HCT116 (cell line): Measurements from ENCODE around the gene IRF4.

Experiments used
- ATF3 ChIP-seq: IDR thresholded peaks from 2 replicates; pipeline ENCODE4 v1.6.1; 2012
- CEBPB ChIP-seq: IDR thresholded peaks from 2 replicates; pipeline ENCODE4 v1.6.1; 2012; ENCODE audit warnings: low read depth
- CTCF ChIP-seq, 3 experiments: fragments of 200-600 bp in 1 of 3; sonication (generic) in 1 of 3; IDR thresholded peaks in 2 of 3; conservative IDR thresholded peaks in 1 of 3; 2 replicates each; pipeline ENCODE4 v1.5.1; 2012 to 2017; ENCODE audit warnings: low read depth in 2 of 3, low read length in 2 of 3, antibody characterized with exemption in 1 of 3, borderline replicate concordance in 1 of 3, control low read depth in 1 of 3, mild to moderate bottlenecking in 1 of 3, mixed read lengths in 1 of 3, mixed run types in 1 of 3, moderate library complexity in 1 of 3; ENCODE audit not compliant: insufficient read depth in 1 of 3
- EGR1 ChIP-seq: IDR thresholded peaks from 2 replicates; pipeline ENCODE4 v1.6.1; 2012; ENCODE audit warnings: low read depth
- EZH2 ChIP-seq: fragments of 200-600 bp; sonication (generic); IDR thresholded peaks from 2 replicates; pipeline ENCODE4 v1.6.1; 2017; ENCODE audit warnings: antibody characterized with exemption, mixed run types
- EZH2phosphoT487 ChIP-seq: fragments of 200-600 bp; IDR thresholded peaks from 2 replicates; pipeline ENCODE4 v1.6.1; 2018; ENCODE audit warnings: antibody characterized with exemption, borderline replicate concordance
- FOSL1 ChIP-seq: IDR thresholded peaks from 2 replicates; pipeline ENCODE4 v1.6.1; 2012; ENCODE audit warnings: low read depth
- POLR2A ChIP-seq: IDR thresholded peaks from 2 replicates; pipeline ENCODE4 v1.7.0; 2011; ENCODE audit warnings: borderline replicate concordance; ENCODE audit not compliant: insufficient read depth, insufficient read length; ENCODE audit errors: extremely low read depth
- POLR2AphosphoS5 ChIP-seq: IDR thresholded peaks from 2 replicates; pipeline ENCODE4 v1.6.1; 2011; ENCODE audit warnings: mild to moderate bottlenecking, low read depth, low read length, moderate library complexity
- RAD21 ChIP-seq: IDR thresholded peaks from 2 replicates; pipeline ENCODE4 v1.6.1; 2012; ENCODE audit warnings: low read depth, mild to moderate bottlenecking
- YY1 ChIP-seq: IDR thresholded peaks from 2 replicates; pipeline ENCODE4 v1.6.1; 2011; ENCODE audit warnings: low read length, low read depth, moderate library complexity, mild to moderate bottlenecking; ENCODE audit not compliant: insufficient replicate concordance; ENCODE audit errors: extremely low read depth
- ZNF274 ChIP-seq: fragments of 200-500 bp; sonication (Bioruptor generic); IDR thresholded peaks from 2 replicates; pipeline ENCODE4 v1.6.1; 2014; ENCODE audit warnings: mild to moderate bottlenecking, low read depth, low read length, inconsistent platforms
- TF ChIP-seq, protein P1 (sequence below): IDR thresholded peaks from 2 replicates; pipeline ENCODE4 v1.6.1; 2012

DNA sequence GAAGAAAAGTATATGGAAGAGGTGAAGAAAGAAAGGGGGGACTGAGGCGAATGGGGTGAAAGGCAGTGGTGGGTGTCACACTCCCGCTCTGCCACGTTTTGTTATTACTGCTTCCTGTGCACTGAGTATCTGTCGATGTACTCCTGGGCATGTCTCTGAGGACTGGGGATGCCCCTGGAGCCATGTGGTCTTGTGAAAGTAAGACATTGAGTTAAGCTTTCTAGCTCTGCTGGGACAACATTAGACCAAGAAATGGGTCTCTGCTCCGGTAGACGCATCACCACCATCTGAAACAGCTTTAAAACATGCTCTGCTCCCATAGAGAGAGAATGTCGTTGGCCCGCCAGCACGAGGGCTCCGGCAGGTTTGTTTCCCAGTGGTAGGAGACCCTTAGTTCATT lies 40.0 kb downstream of the IRF4 start:
- no peak for TF ChIP-seq CEBPB
- no peak for TF ChIP-seq EGR1
- TF ChIP-seq CTCF (IDR thresholded peaks at IDR 0.05 in 2 of 3, conservative IDR thresholded peaks at IDR 0.05 in 1 of 3; ENCODE audit: borderline replicate concordance in 1 of 3, insufficient read depth in 1 of 3, low read depth in 2 of 3, low read length in 2 of 3), result no peak
- no peak for TF ChIP-seq POLR2A
- TF ChIP-seq POLR2AphosphoS5, result no peak
- no peak for TF ChIP-seq ZNF274
- TF ChIP-seq EZH2, result no peak
- TF ChIP-seq, protein P1, sequence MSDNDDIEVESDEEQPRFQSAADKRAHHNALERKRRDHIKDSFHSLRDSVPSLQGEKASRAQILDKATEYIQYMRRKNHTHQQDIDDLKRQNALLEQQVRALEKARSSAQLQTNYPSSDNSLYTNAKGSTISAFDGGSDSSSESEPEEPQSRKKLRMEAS, result no peak
- no peak for TF ChIP-seq ATF3
- TF ChIP-seq YY1, result no peak
- TF ChIP-seq EZH2phosphoT487, result no peak
- no peak for TF ChIP-seq RAD21
- no peak for TF ChIP-seq FOSL1
